NAMALWA (cell line): ENCODE measurements around the gene TXNIP.
A peak's percentile ranks its signal among the peaks of the same experiment; 100 is the strongest.
"Not testable (repeated sequence)": the region's sequence is repeated elsewhere in the genome, so short reads cannot be mapped to it uniquely, and the experiment has no call there.

Experiments
- DNase-seq: peaks from one replicate; pipeline ENCODE4 v3.0.0-alpha.2; 2015; ENCODE audit warnings: low spot score

Gene TXNIP, protein sequence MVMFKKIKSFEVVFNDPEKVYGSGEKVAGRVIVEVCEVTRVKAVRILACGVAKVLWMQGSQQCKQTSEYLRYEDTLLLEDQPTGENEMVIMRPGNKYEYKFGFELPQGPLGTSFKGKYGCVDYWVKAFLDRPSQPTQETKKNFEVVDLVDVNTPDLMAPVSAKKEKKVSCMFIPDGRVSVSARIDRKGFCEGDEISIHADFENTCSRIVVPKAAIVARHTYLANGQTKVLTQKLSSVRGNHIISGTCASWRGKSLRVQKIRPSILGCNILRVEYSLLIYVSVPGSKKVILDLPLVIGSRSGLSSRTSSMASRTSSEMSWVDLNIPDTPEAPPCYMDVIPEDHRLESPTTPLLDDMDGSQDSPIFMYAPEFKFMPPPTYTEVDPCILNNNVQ

DNA sequence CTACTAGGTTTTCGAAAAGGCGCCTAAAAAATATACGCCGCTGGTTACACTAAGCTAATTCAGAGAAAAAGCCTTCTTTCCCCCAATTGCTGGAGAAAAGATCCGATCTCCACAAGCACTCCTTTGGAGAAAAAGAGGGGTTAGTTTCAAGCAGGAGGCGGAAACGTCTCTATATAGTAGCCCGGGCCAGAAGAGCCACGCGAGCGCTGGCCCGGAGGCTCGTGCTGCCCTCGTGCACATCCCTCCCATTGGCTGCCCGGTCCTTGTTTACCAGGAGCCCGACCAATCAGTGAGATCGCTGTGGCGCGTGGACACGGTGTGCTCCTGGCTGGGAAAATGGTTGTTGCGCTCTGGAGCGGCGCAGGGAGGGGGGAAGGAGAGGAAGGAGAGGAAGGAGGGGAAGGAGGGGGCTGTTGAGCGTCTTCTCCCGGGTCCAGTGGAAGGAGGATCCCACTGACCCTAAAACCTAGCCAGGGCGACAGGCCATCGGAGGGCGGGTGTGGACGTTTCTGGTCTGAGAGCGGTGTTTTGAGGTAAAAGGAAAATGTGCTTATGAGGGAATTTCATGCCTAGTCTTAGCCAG lies at the start of gene TXNIP:
TXNIP (minus strand) TSS at position 147 of the 583 bp plus-strand sequence. CDS start 313 bp downstream, outside the sequence.
- DNase-seq = peak; percentile 97

DNA sequence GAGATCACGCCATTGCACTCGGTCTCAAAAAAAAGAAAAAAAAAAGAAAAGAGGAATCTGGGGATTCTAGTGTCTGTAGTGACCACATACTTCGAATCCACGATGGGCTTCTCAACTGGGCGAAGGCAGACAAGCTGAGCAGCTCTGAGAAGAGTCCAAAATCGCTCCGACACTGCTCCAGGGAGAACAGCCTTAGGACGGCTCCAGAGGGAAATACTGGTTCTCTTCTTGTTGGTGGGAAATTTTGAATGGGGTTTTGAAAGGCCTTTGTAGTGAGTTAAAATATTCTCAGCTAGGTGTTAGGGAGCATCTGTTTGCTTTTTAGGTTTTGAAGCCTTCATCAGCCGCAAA lies 43.4 kb upstream of the TXNIP start:
- peak; percentile 34 for DNase-seq

DNA sequence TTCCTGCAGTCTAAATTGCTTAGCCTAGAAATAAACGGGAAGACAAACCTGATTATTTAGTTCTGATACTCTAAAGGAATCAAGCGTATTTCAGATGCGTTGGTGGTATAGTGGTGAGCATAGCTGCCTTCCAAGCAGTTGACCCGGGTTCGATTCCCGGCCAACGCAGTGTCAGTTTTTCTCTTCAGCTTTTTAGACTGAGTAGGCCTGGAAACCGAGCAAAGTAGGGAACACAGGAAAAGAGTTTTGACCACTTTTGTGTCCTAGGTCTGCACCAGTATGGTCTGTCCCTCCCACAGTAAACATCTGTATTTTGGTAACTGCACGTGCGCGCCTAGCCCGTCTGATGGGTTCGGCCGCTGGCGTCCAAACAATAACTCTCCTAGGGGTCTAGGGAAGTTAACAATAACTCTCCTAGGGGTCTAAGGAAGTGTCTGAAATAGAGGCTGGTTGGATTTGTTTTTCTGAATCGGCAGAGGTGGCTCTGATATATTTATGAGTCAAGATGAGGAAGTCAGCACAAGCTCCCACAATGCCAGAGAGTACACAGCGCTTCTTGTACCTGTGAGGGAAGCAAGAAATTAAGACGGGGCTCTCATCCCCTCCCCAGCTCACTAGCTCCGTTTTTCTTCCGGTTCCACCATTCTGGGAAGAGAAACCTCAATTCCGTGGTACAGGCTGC lies 40.7 kb upstream of the TXNIP start:
- peak; percentile 97 for DNase-seq

DNA sequence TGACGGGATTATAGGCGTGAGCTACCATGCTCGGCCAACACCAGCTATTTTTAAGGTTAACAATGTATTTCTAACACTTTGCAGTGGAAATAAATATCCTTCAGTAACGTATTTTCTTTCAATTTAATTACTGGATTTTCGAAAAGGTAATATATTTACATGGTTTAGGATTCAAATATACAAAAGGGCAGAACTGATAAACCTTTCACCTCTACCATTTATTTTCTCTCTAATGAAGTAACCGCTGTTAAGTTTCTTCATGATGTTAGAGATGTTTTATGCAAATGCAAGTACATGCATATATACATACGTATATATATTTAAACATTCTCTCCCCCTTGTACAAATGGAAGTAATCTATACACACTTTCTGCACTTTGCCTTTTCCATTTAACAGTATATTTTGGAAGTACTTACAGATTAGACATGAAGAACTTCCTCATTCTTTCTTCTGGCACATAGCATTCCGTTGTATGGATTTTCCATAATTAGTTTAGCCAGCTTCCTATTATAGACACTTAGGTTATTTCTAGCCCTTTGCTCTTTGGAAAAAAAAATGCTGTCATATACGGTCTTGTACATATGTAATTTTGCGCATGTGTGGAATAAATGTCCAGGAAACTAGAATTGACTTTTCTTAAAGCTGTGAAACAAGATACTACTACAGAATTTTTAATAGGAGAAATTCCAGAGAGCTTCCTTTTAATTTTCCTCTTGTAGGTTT lies 40.0 kb upstream of the TXNIP start:
- peak; percentile 91 for DNase-seq

DNA sequence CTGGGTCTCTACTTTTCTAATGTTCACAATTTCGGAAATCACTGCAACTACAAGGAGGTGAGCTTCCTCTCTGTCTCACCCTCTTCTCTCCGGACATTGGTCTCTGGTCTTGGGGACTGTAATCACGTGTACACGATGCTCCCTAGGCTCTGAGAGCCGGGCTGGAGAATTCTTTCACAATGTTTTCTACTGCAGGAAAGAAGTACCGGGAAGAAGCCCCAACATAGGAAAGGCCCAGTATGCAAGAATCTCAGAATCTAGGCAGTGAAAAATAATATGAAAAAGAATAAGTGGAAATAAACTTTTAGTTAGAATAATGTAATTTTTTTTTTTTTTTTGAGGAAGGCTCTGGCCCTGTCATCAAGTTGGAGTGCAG lies 38.7 kb upstream of the TXNIP start:
- DNase-seq = no peak

DNA sequence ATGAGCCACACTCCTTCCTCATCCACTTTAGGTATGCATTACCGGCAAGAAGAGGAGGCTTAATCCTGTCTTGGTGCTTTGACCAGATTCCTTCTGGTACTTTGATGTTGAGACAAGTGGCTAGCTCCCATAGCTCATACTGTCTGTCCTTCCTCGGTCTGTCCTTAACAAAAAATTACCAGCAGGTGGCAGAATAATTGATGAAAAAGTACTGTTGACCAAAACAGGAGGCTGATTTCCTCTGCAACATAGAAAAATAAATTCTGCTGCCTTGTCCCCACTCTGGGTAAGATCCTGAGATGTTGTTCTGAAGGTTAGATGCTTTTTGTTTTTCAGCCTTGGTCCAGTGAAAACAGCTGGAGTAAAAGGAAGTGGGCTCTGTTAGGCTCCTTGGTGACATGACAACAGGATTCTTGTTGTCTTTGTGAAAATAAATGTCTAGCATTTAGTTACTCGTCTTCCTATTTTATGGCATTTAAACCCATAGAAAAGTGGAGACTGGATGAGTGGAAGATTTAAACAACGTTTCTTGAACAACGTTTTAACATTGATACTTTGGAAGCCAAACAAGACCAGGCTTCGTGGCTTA lies 36.3 kb upstream of the TXNIP start:
- DNase-seq = peak; percentile 91

DNA sequence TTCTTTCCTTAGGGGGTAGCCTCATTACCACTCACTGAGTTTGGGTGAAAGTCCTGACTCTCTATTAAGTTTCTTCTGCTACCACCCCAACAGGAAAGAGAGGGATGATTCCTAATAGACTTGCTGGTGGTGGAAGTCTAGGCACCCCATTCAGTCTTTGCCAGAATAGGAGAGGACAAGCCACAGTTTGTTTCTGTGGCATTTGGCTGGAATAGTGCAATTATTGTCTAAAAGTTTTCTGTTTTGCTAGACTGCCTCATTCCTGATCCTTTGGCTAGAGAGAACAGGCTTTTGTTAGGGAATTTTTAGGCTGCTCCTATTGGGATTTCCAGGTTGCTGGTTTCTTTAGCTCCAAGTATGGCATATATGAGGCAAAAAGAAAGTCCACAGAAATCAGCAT lies 35.1 kb upstream of the TXNIP start:
- DNase-seq = no peak

DNA sequence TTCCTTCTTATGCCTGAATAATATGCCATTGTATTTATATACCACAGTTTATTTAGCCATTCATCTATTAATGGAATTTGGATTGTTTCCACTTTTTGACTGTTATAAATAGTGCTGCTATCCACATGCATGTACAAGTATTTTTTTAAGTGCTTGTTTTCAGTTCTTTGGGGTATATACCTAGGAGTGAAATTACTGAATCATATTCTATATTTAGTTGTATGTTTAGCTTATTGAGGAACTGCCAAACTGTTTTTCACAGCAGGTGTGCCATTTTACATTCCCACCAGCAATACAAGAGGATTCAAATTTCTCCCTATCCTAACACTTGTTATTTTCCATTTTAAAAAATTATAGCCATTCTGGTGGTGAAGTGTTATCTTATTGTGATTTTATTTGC lies 32.7 kb upstream of the TXNIP start:
- DNase-seq = no peak

DNA sequence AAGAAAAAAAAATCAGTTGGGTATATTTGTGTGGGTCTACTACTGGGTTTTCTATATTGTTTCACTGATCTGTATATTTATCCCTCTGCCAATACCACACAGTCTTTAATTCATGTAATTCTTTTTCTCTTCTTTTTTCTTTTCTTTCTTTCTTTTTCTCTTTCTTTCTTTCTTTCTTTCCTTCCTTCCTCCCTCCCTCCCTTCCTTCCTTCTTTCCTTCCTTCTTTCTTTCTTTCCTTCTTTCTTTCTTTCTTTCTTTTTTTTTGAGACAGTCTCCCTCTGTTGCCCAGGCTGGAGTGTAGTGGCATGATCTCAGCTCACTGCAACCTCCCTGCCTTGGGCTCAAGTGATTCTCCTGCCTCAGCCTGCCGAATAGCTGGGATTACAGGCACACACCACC lies 30.3 kb upstream of the TXNIP start:
- DNase-seq = not testable (repeated sequence)

DNA sequence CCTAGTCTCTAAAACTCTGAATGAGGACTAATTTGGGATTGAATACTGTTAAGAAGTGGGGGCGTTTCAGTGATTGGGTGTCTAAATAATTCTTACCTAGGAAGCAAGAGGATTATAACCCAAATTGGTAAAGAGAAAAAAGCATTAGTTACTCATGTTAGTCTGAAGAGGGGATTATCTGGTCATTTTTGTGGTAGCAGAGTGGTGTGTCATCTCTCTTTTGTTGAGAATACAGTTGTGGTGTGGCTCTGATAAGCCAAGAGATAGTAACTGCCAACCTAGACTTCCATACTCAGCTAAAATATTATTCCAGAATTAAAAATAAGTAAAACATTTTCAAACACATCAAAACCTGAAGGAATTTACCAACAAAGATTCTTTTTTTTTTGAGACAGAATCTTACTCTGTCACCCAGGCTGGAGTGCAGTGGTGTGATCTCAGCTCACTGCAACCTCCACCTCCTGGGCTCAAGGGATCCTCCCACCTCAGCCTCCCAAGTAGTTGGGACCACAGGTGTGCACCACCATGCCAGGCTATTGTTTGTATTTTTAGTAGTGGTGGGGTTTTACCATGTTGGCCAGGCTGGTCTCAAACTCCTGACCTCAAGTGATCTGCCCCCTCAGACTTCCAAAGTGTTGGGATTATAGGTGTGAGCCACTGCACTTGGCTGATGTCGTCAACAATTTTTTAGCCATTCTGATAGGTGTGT lies 29.6 kb upstream of the TXNIP start:
- not testable (repeated sequence) for DNase-seq

DNA sequence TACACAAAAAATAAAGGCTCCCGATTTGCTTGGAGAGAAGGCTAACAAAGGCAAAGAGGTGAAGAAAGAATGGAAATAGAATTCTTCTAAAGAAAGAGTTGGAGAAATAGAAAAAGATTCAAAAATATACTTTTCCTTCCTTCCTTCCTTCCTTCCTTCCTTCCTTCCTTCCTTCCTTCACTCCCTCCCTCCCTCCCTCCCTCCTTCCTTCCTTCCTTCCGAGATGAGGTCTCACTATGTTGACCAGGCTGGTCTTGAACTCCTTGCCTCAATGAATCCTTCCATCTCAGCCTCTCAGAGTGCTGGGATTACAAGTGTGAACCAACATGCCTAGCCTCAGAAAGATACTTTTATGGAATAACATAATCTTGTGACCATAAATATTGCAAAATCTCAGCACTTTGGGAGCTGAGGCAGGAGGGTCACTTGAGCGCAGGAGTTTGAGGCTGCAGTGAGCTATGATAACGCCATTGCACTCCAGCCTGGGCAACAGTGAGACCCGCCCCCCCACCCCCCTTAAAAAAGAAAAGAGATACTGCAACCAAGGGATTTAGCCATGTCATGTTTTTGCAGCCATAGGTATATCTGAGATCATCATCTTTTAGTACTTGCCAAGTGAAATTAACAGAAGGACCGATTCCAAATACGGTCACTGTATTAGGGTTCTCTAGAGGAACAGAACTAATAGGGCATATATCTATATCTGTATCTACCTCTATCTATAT lies 26.2 kb upstream of the TXNIP start:
- DNase-seq = no peak

DNA sequence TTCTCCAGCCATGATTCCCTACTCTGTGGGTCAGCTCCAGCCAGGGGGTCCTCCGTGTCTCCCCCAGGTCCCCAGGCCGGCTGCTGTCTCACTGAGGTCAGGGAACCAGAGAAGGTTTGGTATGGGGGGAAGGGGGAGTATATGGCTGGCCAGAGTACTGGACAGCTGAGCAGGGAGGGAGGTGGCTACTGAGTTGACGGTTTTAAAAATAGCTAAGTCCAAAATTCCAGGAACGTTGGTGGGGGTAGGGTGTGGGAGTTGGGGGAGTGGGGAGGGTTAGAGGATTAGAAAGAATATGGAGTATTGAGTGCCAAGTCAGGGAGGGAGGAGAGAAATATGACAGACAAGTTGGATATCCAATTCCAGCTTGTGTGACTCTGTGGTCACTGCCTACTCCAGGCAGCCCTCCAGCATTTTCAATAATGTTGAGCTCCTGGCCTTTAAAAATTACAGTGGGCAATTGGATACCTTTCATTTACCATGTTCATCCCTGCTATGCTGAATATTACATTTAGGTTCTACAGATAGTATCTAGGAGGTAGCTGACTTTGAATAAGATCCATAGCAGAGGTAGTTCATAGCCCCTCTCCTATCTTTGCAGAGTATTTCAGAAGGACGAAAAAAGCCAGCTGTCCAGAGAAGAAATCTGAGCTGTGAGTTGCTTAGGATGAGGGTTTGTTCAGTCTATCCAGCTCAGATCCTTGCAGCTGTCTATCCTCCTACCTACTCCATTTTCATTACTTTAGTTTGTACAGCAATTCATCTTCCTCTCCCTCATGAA lies 25.4 kb upstream of the TXNIP start, which contains the start of gene HJV:
HJV (minus strand) TSS at position 114 of the 781 bp plus-strand sequence. CDS start 1,504 bp downstream, outside the sequence.
- DNase-seq = no peak

DNA sequence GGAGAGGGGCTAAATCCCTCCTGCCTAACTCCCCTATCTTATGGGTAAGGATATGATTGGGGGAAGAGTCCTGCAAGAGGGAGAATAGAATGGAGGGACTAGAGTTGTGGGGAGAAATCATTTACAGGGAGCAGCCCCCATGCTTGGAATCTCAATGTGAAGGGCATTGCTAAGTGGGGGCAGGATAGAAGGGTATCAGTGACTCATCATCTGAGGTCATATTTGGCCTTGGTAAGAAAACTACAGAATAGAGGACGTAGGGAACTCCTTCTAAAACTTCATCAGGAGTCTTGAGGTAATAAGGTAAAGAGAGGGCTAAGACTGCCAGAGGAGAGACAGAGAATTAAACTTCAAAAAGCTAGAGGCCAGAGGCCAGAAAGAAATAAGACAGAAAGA lies 24.7 kb upstream of the TXNIP start:
- DNase-seq = no peak

DNA sequence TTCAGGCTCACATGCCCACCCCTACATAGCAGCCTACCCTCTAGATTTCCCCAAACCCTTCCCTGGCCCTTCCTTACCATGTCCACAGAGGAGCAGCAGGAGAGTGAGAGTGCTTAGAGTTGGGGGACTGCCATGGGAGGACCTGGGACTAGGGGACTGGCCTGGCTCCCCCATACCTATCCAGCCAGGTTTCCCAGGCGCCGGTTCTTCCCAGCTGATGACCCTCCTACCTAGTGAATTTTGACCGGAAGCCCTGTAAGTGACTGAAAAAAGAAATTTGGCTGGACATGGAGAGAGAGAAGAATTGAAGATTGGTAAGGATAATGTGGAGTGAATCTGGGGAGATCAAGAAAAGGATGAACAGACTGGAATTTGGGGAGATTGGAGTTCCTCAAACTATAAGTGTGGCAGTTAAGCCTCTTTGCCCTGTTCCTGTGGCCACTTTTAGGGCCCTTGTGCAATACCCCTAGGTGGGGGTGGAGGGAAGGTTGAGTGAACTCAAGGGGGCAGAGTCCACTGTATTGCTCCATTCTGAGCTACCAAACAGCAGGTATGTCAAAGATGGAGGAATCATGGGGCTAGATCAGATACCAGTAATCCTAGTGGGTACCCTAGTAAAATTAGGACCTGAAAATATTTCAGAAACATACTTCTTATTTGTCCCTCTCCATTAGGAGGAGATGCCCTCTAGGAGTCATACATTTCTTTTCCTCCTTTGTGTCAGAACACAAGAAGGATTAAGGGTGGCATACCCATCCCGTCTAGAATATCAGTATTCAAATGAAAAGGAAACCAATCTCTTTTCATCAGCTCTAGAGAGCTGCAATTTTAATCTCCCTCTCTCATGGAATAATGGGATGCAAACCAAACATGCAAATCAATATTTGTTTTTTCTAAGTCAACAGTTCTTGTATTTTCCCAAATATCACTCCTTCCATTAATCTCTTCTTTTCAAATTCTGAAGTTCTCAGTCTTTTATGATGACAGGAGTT lies 24.0 kb upstream of the TXNIP start:
- no peak for DNase-seq

DNA sequence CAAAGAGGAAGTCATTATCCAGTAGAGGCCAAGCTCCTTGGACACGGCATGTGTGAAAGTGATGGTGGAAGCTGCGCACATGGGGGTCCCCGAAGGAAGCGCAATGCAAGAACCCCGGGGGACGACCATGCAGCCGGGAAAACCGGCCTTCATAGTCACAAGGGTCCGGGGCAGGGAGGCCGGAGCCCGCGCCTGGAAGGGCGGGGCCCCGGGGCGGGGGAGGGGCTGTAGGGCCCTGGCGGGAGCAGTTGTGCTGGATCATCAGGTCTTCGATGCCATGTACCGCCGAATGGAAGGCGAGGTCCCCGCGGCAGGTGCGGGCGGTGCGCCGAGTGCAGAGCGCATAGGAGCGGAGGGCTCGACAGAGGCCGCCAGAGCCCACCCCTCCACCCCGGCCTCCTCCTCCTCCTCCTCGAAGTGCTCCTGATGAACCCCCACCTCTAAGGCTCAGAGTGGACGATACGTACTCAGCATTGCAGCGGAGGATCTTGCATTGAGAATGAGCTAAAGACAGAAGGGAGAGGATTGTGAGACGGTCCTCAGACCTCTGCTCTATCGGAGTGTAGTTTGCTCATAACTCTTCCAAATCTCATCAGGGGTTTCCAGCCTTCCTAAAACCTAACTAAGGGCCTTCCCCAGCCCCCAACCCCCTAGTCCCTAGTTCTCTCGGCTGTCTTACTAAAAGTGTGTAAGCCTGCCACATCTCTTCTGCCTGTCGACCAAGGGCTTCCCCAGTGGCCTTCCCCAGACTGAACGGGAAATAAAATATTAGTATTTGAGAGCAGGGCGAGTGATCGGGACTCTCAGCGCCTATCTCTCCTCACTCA lies 23.1 kb upstream of the TXNIP start:
- DNase-seq = no peak

DNA sequence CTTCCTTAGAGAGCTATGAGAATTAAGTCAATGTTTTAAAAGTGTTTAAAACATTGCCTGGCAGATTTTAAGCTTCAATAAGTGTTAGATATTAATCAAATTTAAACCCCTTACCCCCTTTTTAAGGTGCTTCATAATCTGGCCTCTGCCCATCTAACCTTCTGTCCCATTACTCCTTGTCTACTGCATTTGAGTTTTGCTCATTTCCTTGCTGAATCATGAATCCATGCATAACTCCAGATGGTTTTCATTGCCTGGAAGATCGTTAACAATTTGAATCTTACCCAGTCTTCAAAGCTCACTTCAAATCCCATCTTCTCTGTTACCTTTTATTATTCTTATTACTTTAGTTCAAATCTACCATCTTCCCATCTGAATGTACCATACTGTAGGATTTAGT lies 20.5 kb upstream of the TXNIP start:
- no peak for DNase-seq

DNA sequence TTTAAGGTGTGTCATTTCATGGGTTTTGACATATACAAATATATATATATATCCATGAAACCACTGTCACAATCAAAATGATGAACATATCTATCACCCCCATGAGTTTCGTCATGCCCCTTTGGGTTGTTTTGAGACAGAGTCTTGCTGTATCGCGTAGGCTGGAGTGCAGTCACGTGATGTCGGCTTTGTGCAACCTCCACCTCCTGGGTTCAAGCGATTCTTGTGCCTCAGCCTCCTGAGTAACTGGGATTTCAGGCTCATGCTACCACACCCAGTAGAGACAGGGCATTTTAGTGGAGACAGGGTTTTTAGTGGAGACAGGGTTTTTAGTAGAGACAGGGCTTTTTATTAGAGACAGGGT lies 17.2 kb upstream of the TXNIP start:
- no peak for DNase-seq
